GM10266 (cell line): ENCODE measurements around the gene RPS24.

Source experiments
- DNase-seq: peaks from one replicate; pipeline ENCODE4 v3.0.0; 2012; ENCODE audit errors: extremely low spot score
- TF ChIP-seq, protein P1 (sequence below): IDR thresholded peaks from 2 replicates; pipeline ENCODE4 v1.5.1; 2012; ENCODE audit warnings: mild to moderate bottlenecking, low read depth; ENCODE audit not compliant: control insufficient read depth, insufficient read depth; ENCODE audit errors: missing control alignments

Gene RPS24

GRCh38 chr10:78038791-78039547 lies 5.3 kb downstream of the RPS24 start:
- DNase-seq, result no peak
- TF ChIP-seq, protein P1, sequence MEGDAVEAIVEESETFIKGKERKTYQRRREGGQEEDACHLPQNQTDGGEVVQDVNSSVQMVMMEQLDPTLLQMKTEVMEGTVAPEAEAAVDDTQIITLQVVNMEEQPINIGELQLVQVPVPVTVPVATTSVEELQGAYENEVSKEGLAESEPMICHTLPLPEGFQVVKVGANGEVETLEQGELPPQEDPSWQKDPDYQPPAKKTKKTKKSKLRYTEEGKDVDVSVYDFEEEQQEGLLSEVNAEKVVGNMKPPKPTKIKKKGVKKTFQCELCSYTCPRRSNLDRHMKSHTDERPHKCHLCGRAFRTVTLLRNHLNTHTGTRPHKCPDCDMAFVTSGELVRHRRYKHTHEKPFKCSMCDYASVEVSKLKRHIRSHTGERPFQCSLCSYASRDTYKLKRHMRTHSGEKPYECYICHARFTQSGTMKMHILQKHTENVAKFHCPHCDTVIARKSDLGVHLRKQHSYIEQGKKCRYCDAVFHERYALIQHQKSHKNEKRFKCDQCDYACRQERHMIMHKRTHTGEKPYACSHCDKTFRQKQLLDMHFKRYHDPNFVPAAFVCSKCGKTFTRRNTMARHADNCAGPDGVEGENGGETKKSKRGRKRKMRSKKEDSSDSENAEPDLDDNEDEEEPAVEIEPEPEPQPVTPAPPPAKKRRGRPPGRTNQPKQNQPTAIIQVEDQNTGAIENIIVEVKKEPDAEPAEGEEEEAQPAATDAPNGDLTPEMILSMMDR, result no peak

GRCh38 chr10:78039743-78040142 lies 6.1 kb downstream of the RPS24 start:
- TF ChIP-seq, protein P1, result no peak
- DNase-seq, result no peak

GRCh38 chr10:78041170-78042057 lies 7.8 kb downstream of the RPS24 start:
- TF ChIP-seq, protein P1, result no peak
- DNase-seq, result no peak

- TF ChIP-seq, protein P1, result no peak
- no peak for DNase-seq
Measured at GRCh38 chr10:78042058-78042751, 8.5 kb downstream of the RPS24 start.

DNA sequence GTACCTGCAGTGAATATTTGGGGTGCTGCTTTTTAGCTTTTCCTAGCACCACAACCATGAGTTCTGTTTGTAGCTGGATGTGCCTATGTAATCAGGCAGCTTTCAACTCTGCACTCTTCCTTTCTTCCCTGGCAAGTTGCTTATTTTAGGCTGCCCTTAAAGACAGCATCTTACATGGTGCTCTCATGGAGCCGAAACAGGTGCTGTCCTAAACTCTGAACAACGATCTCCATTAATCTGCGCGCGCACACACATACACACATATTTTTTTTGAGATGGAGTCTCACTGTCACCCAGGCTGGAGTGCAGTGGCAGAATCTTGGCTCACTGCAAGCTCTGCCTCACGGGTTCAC lies 9.1 kb downstream of the RPS24 start:
- TF ChIP-seq, protein P1, result no peak
- no peak for DNase-seq

GRCh38 chr10:78044179-78044578 lies 10.5 kb downstream of the RPS24 start:
- DNase-seq, result no peak
- TF ChIP-seq, protein P1, result no peak
